ENCODE results near the gene CBL.
"Not testable (repeated sequence)": the region's sequence is repeated elsewhere in the genome, so short reads cannot be mapped to it uniquely, and the experiment has no call there.

The CBL gene

DNA sequence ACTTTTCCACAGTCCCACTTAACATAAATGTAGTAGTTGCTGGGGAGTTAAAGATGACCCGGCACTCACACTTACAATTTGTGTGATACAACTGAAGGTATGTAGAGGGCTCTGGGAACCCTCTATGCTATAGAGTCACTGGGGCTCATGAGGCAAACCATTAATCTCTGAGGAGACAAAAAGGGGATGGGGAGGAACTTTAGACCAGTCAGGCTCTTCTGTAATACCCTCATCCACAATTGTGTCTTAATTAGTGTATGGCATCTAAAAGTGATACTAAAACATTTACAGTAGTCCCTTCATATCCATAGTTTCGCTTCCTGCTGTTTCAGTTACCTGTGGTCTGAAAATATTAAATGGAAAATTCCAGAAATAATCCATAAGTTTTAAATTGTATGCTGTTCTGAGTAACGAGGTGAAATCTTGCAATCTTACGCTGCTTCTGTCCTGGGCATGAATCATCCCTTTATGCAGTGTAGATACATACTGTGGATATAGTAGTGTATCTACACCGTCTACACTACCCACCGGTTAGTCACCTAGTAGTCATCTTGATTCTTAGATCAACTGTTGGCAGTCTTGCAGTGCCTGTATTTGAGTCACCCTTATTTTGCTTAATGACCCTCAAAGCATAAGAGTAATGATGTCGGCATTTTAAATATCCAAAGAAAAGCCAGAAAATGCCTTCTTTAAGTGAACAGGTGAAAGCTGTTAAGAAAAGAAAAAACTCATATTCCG, 12.2 kb downstream of the CBL start:
- peak; percentile 8 to 16 for DNase-seq

DNA sequence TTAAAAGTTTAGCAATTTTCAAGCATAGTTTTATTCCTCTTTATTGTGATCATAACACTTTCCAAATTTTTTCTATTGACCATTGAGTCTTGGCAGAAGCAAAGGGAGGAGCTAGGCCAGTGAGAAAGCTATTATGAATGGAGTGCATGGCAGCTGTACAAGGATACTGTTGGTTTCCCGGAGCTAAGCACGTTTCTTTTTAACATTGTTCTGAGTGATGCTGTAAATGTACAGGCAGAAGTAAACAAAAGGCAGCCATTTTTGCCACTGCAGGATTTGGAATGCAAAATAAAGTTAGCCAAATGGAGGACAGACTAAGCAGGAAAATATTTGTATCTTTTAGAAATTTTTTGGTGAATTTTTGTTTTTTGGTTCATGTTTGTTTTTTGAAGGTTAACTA, 16.2 kb downstream of the CBL start:
- no peak for DNase-seq

DNA sequence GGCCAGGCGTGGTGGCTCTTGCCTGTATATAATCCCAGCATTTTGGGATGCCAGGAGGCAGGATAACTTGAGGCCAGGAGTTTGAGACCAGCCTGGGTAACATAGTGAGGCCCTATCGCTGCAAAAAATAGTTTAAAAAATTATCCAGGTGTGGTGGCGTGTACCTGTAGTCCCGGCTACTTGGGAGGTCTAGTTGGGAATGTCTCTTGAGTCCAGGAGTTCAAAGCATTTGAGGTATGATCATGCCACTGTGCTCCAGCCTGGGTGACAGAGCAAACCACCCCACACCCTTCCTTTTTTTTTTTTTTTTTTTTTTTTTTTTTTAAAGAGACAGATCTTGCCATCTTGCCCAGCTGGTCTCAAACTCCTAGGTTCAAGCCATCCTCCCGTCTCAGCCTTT, 16.8 kb downstream of the CBL start:
- DNase-seq: no peak

DNA sequence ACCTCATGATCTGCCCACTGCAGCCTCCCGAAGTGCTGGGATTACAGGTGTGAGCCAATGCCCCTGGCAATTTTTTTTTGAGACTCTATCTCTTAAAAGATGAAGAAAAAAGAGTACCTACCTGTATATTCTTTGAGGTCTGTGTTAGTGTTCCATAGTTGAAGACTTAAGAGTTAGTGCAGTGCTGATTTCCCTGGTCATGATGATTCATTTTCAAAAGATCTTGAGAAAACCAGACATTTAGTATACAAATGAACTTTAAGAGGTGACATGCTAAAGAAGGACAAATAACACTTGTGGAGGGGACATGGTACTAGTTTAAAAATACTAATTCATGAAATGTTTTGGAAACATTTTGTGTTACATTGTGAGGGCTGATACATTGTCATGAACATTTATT, 17.7 kb downstream of the CBL start:
- DNase-seq: no peak

DNA sequence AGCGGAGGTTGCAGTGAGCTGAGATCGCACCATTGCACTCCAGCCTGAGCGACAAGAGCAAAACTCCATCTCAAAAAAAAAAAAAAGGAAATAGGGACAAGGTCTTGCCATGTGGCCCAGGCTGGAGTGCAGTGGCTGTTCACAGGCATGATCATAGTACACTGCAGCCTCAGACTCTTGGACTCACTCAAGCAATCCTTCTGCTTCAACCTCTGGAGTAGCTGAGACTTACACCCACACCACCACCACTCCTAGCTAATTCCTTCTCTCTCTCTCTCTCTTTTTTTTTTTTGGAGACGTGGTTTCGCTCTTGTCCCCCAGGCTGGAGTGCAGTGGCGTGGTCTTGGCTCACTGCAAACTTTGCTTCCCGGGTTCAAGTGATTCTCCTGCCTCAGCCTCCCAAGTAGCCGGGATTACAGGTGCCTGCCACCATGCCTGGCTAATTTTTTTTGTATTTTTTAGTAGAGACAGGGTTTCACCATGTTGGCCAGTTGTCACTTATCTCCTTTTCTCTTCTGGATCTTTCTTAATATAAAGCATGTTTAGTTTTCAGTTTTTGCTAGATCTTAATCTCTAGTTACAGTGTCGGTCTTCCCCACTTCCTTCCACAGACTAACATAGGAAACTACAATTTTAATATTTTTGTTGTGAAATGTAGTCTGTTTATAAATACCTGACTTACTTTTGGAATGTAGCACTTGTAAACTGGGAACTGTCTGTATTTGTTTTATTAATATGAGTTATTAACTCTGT, 22.6 kb downstream of the CBL start:
- DNase-seq: not testable (repeated sequence)

DNA sequence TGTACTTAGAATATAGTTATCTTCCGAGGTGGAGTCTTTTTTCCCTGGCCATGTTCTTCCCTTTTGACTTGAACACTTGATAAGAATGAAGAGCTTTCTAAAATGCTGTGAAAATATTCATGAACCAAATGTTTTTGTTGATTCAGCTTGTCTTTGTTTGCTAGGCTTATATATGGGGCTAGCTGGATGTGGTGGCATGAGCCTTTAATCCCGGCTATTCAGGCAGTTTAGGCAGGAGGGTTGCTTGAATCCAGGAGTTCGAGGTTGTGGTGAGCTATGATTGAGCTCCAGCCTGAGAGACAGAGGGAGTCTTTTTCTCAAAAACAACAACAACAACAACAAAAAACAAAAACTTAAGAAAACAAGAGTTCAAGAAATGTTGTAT, 23.1 kb downstream of the CBL start:
- no peak for DNase-seq

DNA sequence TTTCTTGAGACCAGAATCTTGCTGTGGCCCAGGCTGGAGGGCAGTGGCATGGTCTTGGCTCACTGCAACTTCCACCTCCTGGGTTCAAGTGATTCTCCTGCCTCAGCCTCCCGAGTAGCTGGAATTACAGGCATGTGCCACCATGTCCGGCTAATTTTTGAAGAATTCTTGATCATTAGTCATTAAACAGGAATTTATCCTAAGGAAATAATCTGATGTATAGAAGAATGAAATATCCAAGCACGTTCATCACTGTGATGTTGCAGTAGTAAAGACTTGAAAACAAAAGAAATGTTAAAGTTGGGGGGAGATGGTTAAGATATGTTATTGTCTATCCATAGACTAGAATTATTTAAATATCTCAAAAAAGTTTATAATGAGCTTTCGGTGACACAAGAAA, 23.6 kb downstream of the CBL start:
- DNase-seq: no peak

DNA sequence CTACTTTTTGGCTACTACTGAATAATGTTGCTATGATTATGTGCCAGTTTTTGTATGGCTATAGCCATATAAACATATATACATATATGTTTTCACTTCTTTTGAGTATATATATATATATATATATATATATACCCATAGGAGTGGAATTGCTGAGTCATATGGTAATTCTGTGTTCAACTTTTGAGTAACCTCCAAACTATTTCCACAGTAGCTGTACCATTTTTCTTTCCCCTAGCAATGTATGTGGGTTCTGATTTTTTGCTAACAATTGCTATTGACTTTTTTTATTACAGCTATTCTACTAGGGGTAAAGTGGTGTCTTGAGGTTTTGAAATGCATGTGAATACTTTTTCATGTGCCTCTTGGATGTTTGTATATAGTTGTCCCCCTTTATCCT, 30.4 kb downstream of the CBL start:
- DNase-seq: no peak

DNA sequence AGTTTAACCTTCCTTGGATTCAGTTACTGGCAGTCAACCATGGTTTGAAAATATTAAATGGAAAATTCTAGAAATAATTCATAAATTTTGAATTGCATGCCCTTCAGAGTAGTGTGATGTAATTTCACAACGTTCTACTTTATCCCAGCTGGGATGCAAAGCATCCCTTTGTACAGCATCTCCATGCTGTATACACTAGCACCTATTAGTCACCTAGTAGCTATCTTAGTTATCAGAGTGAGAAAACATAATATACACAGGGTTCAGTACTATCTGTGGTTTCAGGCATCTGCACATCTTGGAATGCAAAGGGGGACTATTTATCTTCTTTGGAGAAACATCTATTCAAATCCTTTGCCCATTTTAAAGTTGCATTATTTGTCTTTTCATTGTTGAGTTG, 30.8 kb downstream of the CBL start:
- DNase-seq: no peak

DNA sequence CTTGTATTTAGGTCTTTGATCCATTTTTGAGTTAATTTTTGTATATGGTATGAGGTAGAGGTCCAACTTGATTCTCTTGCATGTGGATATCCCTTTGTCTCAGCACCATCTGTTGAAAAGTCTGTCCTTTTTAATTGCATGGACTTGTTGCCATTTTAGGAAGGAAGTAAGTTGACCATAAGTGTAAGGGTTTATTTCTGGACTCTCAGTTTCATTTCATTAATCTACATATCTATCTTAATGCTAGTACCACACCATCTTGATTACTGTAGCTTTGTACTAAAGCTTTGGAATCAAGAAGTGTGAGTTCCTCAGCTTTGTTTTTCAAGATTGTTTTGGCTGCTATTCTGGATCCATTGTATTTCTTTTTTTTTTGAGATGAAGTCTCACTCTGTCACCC, 31.4 kb downstream of the CBL start:
- DNase-seq: no peak

DNA sequence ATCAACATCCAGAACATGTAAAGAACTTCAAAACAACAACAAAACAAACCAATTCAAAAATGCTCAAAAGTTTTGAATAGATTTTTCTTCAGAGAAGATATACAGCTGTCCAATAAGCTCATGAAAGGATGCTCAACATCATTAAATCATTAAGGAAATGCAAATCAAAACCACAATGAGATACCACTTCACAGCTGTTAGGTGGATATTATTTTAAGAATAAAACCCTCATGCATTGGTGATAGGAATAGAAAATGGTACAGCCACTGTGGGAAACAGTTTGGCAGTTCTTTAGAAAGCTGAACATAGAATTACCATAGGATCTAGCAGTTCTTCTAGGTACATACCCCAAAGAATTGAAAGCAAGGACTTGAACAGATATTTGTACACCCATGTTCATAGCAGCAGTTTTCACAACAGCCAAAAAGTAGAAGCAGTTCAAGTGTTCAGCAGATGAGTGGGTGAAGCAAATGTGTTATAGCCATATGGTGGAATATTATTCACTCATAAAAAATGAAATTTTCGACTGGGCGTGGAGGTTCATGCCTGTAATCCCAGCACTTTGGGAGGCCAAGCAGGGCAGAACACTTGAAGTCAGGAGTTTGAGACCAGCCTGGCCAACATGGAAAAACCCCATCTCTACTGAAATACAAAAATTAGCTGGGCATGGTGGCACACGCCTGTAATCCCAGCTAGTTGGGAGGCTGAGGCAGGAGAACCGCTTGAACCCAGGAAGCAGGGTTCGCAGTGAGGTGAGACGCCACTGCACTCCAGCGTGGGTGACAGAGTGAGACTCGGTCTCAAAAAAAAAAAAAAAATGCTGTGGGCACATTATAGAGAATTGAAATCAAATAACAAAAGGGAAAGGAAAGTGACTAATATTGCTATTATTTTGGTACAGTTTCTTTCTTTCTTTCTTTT, 42.9 kb downstream of the CBL start:
- DNase-seq: no peak

DNA sequence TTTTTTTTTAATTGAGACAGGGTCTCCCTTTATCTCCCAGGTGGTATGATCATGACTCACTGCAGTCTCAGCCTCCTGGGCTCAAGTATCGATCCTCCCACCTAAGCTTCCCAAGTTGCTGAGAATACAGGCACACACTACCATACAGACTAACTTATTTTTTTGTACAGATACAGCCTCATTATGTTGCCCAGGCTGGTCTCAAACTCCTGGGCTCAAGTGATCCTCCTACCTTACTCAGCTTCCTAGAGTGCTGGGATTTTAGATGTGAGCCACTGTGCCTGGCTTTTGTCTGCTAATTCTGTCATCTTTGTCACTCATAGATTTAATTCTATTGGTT, 43.5 kb downstream of the CBL start:
- DNase-seq: no peak

DNA sequence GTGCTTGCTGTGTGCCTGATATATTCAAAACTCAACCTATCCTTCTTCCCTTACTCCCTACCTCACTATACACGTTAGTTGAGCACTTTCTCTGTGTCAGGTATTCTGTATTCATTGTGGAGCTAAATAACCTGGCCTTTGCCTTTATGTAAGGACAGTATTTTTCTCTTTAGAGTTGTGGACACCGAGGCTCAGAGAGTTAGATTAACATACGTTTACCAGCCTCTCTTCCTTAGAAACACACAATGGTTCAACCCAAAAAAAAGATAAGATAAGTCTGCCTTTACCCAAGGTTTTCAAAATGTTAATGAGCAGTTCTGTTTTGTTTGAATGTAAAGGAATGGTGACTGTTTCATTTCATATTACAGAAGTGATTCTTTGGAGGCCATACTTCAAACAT, 45.0 kb downstream of the CBL start:
- DNase-seq: no peak

DNA sequence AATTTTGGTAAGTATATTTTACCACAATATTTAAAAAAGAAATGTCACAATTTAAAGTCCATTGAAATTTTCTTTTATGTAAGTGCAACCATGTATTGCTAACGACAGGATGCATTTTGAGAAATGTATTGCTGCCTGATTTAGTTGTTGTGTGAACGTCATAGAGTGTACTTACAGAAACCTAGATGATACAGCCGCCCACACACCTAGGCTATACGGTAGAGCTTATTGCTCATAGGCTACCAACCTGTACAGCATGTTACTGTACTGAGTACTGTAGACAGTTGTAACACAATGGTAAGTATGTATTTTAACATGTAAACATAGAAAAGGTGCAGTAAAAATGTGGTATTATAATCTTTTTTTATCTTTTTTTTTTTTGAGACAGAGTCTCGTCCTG, 48.1 kb downstream of the CBL start:
- DNase-seq: peak; percentile 41 to 59

DNA sequence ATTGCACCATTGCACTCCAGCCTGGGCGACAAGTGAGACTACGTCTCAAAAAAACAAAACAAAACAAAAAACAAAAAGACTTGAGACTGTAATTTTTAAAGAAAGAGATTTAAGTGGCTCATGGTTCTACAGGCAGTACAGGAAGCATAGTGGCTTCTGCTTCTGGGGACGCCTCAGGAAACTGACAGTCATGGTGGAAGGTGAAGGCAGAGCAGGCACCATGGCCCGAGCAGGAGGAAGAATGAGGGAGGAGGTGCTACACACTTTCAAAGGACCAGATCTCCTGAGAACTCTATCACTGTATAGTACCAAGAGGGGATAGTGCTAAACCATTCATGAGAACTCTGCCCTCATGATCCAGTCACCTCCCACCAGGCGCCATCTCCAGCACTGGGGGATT, 52.0 kb downstream of the CBL start:
- no peak for DNase-seq

DNA sequence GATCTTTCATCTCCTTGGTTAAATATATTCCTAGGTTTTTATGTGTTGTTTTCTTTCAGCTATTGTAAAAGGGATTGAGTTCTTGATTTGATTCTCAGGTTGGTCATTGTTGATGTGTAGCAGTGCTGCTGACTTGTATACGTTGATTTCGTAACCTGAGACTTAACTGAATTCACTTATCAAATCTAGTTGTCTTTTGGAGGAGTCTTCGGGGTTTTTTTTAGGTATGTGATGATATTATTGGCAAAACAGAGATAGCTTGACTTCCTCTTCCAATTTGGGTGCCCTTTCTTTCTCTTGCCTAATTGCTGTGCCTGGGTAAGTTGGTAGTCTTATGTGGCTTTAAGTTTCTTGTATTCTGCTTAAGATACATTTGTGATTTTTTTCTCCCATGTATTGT, 52.8 kb downstream of the CBL start:
- no peak for DNase-seq

DNA sequence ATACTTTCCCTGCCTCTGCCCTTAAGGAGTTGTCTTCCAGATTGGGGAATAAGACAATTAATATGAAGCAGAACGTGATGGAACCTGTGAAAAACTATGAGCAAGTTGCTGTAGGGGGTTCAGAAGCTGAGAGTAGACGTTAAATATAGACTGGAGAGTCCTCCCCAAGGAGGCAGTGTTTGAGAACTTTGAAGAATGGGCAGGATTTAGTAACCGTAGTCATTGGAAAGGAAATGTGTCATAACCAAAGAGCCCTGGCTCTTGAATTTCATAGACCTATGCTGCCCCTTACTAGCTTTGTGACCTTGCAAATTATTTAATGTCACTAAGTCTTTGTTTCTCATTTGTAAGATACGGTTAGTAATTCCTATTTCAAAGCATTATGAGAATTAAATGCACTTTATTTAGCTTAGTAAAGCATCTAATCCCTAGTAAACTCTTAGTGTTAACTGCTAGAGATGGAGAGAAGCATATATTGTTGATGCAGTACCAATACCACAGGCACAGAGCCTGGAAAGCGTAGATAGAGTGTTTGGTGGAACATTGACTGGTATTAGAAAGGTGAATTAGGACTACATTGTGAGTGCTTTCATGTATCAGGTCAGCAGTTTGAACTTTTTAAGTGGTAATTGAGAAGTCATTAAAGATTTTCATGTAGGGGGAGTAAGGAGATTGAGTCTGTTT, 56.7 kb downstream of the CBL start:
- DNase-seq: no peak

DNA sequence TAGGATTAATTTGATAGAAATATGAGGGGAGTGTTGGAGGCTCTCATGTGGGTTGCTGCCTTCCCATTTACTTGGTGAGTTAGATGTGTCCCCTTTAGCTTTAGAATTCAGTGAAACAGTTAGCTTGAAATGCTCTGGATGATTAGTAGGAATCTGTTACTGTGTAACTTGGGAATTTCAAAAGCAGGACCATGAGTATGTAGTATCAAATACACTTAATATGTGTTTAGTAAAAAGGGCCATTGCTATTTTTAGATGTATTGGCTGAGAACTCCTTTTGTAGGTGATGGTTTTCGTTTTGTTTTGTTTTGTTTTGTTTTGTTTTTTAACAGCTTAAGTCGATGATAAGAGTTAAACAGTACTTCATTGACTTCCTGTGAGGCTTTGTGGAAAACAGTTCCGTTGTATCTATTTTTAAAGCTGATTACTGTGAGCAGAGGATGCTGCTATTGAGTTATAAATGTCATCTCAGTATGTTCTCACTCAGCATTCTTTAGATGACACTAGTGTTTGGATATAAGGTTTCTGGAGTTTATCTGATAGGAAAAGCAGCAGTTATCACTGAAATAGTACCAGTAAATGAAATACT, 57.3 kb downstream of the CBL start:
- no peak for DNase-seq

DNA sequence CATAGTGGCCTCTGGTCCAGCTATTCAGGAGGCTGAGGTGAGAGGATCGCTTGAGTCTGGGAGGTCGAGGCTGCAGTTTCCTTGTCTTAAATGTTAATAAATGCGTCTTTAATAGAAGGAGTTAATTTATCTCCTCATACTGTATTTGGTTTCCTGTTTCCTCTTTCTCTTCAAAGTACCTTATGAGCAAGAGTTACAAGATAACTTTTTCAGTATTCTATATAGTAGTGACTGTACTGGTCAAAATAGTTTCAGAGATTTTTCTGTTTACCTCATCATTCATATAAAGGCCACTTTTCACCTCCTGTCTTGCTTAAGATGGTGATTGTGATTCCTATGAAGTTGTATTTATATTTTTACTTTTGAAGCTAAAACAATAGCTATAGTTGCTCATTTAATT, 59.9 kb downstream of the CBL start:
- DNase-seq: no peak

DNA sequence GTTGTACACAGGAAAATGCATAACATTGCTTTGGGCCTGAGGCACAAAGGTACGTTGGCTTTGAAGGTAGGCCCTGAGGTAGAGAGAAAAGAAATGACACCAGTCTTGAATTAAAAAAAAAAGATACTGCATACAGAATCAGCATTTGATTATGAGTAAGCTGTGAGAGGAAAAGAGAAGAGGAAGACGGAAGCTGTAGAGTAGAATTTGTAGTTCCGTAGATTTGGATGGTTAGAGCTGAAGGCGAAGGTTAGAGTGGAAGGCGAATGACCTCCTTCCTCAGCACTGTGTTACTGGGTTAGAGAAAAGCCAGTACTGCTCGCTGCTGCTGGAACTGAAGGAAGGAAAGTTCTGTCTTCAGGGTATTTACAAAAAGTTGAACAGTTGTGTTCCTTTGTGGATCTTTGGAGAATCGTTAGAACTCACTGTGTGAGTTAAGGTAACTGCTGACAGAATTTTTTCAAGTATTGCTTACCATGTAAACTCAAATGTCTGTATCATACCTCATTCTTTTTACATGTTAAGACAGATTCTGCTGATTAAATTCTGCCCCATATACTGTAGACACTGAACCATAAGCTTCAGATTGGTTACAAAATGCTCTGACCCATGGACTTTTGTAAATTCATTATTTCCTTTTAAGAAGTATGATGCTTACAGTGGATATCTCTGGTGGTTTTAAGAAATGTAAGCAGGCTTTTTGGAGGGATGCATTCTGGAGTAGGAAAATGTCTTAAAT, 60.5 kb downstream of the CBL start:
- DNase-seq: no peak

DNA sequence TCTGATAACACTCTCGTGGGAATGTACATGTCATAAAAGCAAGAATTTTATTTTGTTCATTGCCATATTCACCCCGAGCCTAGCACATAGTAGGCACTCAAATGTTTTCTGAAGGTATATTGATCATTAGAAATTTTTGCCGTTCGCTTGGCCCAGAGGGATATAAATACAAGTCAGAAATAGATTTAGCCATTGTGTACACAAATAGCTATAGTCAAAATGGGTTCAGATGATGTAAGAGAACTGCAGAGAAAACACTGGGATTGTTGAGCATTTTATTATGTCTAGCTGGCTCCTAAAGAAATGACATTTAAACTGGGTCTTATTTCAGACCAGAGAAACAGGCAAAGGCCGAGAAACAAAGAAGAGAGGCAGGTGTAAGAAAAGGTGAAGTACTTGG, 61.5 kb downstream of the CBL start:
- DNase-seq: no peak

DNA sequence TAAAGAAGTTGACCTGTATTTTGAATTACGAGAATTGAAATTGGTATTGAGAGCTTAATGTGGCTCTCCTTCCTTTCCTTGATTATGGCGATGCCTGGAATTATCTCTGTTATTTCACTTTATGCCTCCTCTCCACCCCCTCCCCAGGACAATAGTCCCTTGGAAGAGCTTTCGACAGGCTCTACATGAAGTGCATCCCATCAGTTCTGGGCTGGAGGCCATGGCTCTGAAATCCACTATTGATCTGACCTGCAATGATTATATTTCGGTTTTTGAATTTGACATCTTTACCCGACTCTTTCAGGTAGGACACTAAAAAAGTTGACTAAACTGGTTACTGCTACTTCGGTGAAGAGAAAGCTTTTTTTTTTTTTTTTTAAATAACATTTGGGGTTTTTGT, 67.6 kb downstream of the CBL start:
- no peak for DNase-seq
